Uterus (tissue), 2 donors: ENCODE measurements around the gene GMPS.
"Not testable (repeated sequence)": the region's sequence is repeated elsewhere in the genome, so short reads cannot be mapped to it uniquely, and the experiment has no call there.

ENCODE experiments used
- POLR2A ChIP-seq, 2 donors: fragments of 450-650 bp; IDR thresholded peaks; one replicate each; pipeline ENCODE4 v1.6.1; 2016; ENCODE audit warnings: antibody characterized with exemption in 2 of 2, mild to moderate bottlenecking in 1 of 2, moderate library complexity in 1 of 2
- TF ChIP-seq, protein P1 (sequence below), 4 experiments: fragments of 200-600 bp in 2 of 4; fragments of 450-650 bp in 2 of 4; sonication (generic) in 2 of 4; IDR thresholded peaks; one replicate each; pipeline ENCODE4 v1.5.1; 2016 to 2019; ENCODE audit warnings: antibody characterized with exemption in 4 of 4, mild to moderate bottlenecking in 2 of 4, moderate library complexity in 1 of 4

GRCh38 chr3:155886348-155886747, 15.9 kb downstream of the GMPS start:
- TF ChIP-seq, protein P1, sequence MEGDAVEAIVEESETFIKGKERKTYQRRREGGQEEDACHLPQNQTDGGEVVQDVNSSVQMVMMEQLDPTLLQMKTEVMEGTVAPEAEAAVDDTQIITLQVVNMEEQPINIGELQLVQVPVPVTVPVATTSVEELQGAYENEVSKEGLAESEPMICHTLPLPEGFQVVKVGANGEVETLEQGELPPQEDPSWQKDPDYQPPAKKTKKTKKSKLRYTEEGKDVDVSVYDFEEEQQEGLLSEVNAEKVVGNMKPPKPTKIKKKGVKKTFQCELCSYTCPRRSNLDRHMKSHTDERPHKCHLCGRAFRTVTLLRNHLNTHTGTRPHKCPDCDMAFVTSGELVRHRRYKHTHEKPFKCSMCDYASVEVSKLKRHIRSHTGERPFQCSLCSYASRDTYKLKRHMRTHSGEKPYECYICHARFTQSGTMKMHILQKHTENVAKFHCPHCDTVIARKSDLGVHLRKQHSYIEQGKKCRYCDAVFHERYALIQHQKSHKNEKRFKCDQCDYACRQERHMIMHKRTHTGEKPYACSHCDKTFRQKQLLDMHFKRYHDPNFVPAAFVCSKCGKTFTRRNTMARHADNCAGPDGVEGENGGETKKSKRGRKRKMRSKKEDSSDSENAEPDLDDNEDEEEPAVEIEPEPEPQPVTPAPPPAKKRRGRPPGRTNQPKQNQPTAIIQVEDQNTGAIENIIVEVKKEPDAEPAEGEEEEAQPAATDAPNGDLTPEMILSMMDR (IDR thresholded peaks at IDR 0.05), result not testable (repeated sequence)
- TF ChIP-seq POLR2A (IDR thresholded peaks at IDR 0.05), result not testable (repeated sequence)
